Endometrial microvascular endothelial cells (primary cell): ENCODE data around the gene CPD. TPM values are rescaled to one million over a fixed set of nuclear protein-coding genes. Genes with fewer than 3 reads are reported as not detected.
"Not testable (repeated sequence)": the region's sequence is repeated elsewhere in the genome, so short reads cannot be mapped to it uniquely, and the experiment has no call there.

Experiments
- in situ Hi-C: cut with HindIII; loops from 2 replicates; pipeline ENCODE4 v1.10.0; 2017; ENCODE audit warnings: low sequenced_read_pairs, low pct_unique_long_range_greater_than_20kb; ENCODE audit errors: inconsistent ontology term
- total RNA-seq: library from RNA; depleted of rRNA; stranded (reverse); fragments of >200 nt; gene quantifications from one replicate; pipeline ENCODE4 v1.2.3, GENCODE V29; 2015; ENCODE audit errors: inconsistent ontology term

CPD gene
- 113 TPM for total RNA-seq

GRCh38 chr17:30378825-30379302 is at the start of gene CPD:
Gene CPD (plus strand): TSS chr17:30378927. CDS start chr17:30378981, 54 bp downstream.
- in situ Hi-C loops, result no loop called here

GRCh38 chr17:30332057-30332542 is 46.6 kb upstream of the CPD start:
- in situ Hi-C loops, result no loop called here

DNA sequence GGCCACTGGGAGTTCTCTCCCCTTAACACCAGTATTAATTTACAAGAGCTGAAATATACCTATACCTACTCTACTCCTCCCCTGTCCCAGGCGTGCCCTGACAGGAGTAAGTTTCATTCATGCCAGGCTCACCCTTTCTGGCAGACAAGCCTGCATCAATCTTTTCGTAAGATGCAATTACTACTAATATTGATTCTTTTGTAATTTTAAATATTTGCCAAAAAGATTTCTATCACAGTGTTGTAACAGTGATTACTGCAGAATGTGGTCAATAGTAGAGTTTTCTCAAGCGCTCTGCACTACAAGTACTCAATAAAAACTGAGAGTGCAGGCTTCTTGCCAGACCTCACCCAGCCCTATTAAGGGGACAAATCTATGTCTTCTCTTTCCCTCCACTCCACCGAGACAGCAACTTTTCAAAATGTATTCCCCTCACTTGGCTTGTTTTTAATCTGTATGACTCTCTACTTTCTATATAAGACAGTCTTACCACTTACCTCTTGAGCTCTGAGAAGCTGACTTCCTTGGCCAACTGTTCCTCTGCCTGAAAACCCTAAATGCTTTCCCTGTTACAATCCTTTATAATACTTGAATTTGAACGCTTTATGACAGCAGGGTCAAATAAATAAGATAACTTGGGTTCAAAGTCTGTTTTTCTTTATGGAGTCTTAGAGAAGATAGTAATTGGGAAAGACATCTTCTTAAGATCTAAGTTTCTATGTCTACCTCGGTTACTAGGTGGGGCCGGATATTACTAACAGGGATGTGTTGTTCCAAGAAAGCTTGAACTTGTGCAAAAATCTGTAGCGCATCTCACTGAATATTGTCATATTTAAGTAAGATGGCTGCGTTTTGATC is 45.0 kb upstream of the CPD start, which contains the start of gene TMIGD1:
TSS of gene TMIGD1 (minus strand) at position 555 of the 858 bp plus-strand sequence. CDS start 1,924 bp downstream, outside the sequence.
- in situ Hi-C loops, result no loop called here

DNA sequence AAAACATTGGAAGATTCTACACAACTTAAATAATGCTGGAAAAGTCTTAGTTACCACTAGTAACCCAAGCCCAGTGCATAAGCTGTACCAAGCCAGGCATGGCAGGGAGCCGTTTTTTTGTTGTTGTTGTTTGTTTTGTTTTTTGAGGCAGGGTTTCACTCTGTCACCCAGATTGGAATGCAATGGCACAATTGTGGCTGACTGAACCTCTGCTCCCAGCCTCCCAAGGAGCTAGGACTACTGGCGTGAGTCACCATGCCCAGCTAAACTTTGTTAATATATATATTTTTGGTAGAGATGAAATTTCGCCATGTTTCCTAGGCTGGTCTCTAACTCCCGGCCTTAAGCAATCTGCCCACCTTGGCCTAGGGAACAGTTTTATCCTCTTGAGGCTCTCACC is 44.3 kb upstream of the CPD start:
- in situ Hi-C loops, result no loop called here

DNA sequence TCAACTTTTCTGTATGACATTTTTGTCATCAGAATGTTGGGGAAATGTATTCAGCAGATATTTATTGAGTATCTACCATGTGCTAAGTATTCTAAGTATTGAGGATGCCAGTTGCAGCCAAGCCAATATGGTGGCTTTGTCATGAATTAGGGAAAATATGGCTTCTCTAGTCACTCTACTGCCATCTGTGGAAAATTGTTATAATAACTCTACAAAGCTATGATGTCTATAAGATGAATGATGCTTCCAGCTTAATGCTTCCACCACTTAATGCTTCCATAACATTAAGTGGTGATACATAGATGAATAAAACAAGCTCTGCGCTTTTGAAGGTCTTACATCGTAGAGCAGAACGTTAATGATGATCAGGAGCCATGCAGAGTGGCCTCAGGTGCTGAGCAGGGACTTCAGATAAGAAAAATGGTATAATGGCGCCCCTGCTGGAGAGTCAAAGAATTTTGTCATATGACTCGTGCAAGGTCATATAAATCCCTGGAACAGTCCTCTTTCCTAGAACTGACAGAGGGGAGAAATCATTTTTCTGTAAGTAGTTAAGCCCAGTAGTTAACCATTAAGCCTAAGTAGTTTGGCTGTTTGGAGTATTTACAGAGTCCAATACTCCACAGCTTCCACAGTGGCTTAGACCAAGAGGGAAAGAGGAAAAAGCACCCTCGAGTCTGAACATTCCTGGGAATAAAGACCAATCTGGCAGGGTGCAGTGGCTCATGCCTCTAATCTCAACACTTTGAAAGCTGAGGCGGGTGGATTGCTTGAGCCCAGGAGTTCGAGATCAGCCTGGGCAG is 42.2 kb upstream of the CPD start:
- in situ Hi-C loops, result no loop called here

- in situ Hi-C loops, result no loop called here
Measured at GRCh38 chr17:30337393-30337999, 41.2 kb upstream of the CPD start.

GRCh38 chr17:30339086-30339485 is 39.6 kb upstream of the CPD start:
- in situ Hi-C loops, result no loop called here

- in situ Hi-C loops, result no loop called here
Measured at GRCh38 chr17:30340801-30341356, 37.8 kb upstream of the CPD start.

- in situ Hi-C loops, result no loop called here
Measured at GRCh38 chr17:30341703-30342249, 37.0 kb upstream of the CPD start.

DNA sequence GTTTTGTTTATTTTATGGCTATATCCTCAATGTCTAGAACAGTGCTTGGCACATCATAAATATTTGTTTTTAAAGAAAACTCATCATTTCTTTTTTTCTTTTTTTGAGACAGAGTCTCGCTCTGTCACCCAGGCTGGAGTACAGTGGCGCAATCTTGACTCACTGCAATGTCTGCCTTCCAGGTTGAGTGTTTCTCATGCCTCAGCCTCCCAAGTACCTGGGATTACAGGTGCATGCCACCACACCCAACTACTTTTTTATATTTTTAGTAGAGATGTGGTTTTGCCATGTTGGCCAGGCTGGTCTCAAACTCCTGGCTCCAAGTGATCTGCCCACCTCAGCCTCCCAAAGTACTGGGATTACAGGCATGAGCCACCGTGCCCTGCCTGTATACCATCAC is 35.5 kb upstream of the CPD start:
- in situ Hi-C loops, result not testable (repeated sequence)

DNA sequence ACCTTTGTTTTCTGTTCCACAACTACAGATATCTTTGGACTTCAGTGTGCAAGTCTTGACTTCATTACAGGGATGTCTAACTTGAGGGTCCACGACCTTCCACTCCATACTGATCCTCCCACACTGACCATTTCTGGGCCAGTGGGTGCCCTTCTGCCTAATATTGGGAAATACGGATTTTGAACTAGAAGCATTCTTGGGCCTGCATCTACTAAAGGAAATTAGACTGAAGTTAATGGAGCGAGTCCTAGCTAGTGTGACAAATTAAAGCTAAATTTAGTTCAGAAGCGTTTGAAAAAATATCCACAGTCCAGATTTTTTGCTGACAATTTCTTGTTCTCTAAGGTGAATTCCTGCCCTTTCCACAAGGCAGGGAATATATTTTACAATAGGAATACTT is 34.9 kb upstream of the CPD start:
- in situ Hi-C loops, result no loop called here

DNA sequence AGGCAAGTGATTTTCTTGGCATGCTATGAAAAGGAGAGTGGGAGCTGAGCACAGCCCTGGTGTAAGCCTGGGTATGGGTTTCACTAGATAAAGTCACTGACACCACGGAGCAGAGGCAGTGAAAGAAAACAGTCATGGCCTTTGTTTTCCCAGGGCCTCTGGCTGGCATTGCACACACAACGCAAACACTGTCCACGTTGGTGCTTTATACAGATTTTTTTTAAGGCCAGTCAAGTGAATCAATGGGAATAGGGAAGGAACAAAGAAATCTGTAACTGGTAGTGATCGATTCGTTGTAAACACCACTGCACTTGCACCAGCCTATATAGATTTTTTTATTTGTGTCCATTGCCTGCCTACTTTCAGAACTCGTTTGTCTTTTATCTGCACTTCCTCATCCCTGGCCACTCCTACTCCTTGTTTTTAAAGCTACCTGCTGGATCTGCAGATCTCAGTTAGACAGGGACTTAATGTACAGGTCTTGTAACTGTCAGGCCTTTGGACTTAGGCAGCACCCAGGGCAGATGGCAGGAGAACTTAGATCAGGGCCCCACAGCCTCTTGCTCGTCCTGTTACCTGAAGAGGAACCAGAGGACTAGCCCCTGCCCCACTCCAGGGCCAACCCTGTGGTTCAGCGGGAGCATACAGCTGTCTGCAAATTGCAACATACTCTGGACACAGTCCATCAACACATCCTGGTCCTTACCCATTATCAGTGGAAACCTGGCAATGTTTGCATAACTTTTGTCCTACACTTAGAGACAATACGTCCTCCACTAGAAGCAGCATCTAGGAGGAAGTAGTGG is 34.2 kb upstream of the CPD start:
- in situ Hi-C loops, result no loop called here

DNA sequence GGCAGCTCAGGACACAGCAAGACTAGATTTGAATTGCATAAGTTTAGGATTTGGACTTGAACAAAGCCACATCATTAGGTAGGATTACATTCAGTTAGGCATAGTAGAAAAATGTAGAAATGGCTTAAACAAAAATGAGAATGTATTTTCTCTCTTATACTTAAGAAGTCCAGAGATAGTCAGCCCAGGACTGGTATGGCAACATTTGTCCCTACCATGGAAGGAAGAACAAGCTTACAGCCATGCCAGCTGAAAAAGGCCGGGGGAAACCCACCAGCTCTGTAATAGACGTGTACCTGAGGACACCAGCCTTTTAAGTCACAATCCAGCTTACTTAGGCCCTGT is 33.7 kb upstream of the CPD start:
- in situ Hi-C loops, result no loop called here

DNA sequence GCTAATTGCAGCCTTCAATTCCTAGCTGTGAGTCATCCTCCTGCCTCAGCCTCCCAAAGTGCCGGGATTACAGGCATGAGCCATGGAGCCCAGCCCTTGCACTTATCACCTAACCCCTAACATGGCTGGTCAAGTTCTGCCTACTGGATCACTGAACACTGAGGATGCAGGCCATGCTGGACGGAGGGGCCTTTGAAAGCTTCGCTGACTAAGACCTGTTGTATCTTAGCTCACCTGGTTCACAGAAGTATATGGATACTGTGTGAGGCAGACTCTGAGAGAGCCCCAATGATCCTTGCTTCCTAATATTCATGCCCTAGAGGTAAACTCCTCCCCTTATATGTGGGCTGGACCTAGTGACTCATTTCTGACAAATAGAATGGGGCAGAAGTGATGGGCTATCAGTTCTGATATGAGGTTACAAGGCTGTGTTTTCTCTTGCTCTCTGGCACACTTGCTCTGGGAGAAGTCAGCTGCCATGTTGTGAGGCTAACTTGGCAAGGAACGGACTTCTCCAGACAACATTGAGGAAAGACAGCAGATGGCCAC is 33.1 kb upstream of the CPD start:
- in situ Hi-C loops, result no loop called here

DNA sequence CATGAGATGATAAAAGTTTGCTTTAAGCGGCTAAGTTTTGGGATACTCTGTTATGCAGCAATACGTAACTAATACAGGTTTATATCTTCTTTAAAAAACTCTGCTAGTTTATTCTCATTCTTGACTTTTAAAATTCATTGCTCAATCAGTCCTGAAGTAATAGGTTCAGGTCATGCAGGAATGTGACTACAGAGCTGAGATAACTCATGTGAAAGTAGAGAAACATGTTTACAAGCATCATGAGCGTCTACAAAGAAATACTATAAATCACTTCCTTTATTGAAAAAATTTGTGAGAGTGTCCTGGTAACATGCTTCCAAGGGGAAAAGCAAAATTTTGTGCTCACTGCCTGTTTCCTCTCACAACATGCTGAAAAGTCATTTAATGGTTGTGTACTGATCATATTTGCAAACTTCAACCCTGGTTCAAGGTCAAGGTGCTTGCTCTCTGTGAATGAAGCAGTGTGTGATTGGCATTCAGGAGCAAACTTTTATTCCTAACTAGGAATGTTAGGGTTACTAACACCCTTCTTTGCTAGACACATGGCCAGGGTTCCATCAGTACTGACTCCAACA is 32.4 kb upstream of the CPD start:
- in situ Hi-C loops, result no loop called here

DNA sequence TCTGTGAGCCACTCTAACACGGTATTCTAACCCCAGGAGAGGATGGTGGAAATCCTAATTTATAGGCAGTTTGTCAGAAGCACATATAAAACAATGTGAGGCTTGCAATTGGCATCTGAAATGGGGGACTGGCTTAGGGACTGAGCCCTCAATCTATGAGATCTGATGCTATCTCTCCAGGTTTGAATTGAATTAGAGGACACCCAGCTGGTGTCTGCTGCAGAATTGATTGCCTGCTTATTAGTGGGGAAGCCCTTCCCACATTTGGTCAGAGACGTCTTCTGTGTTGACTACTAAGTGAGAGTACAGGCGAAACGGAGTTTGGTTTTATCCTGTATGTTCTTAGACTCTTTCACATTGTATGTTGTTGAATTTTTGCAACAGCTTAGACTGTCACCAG is 31.2 kb upstream of the CPD start:
- in situ Hi-C loops, result no loop called here

DNA sequence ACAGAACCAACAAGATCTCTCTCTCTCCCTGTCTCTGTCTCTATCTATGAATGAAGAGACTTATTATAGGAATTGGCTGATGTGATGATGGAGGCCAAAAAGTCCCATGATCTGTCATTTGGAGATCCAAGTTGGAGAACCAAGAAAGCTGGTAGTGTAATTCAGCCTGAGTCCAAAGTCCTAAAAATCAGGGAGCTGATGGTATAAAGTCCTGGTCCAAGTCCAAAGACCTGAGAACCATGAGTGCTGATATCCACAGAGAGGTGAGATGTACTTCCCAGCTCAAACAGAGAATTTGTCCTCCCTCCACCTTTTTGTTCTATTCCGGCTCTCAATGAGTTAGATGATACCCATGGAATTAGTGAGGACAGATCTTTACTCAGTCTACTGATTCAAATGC is 29.5 kb upstream of the CPD start:
- in situ Hi-C loops, result no loop called here
